ENCODE measurements around the gene NAA11.
"Not testable (repeated sequence)": the region's sequence is repeated elsewhere in the genome, so short reads cannot be mapped to it uniquely, and the experiment has no call there.

GRCh38 chr4:79277467-79277866 is 48.4 kb downstream of the NAA11 start:
- TF ChIP-seq CTCF (conservative IDR thresholded peaks at IDR 0.05; ENCODE audit: low read length); EZH2phosphoT487 (IDR thresholded peaks at IDR 0.05; ENCODE audit: borderline replicate concordance, low read depth, low read length): not testable (repeated sequence)
